Stomach (tissue), 9 donors: ENCODE data around the gene FOXN4. TPM values are rescaled to one million over a fixed set of nuclear protein-coding genes. Genes with fewer than 3 reads are reported as not detected.
"Not testable (repeated sequence)": the region's sequence is repeated elsewhere in the genome, so short reads cannot be mapped to it uniquely, and the experiment has no call there.

Experiments used
- DNase-seq, 2 donors: peaks; one replicate each; pipeline versions ENCODE4 v3.0.0 to v3.0.0-alpha.2; 2013 to 2019
- H3K27ac ChIP-seq, 5 donors: fragments of 200-600 bp in 4 of 5; sonication (generic) in 4 of 5; one replicate each; pipeline ENCODE4 v1.5.1; 2013 to 2019; ENCODE audit warnings: mild to moderate bottlenecking in 1 of 5, moderate library complexity in 1 of 5
- H3K27me3 ChIP-seq, 3 donors: fragments of 200-600 bp; sonication (generic); one replicate each; pipeline ENCODE4 v1.5.1; 2017 to 2019; ENCODE audit warnings: mixed run types in 1 of 3
- H3K36me3 ChIP-seq, 4 donors: fragments of 200-600 bp; sonication (generic); 1 replicate in 3 of 4; 2 replicates in 1 of 4; pipeline ENCODE4 v1.5.1; 2016 to 2019
- H3K4me1 ChIP-seq, 4 donors: fragments of 200-600 bp; sonication (generic); one replicate each; pipeline ENCODE4 v1.5.1; 2016 to 2019
- H3K4me3 ChIP-seq, 4 donors: fragments of 200-600 bp; sonication (generic) in 3 of 4; one replicate each; pipeline ENCODE4 v1.5.1; 2016 to 2019; ENCODE audit warnings: mild to moderate bottlenecking in 1 of 4
- H3K9me3 ChIP-seq, 4 donors: fragments of 200-600 bp; sonication (generic); one replicate each; pipeline ENCODE4 v1.5.1; 2016 to 2019
- CTCF ChIP-seq, 7 experiments: fragments of 450-650 bp in 4 of 7; fragments of 200-600 bp in 3 of 7; sonication (generic) in 3 of 7; IDR thresholded peaks; one replicate each; pipeline ENCODE4 v1.5.1; 2016 to 2019; ENCODE audit warnings: antibody characterized with exemption in 7 of 7, control low read depth in 2 of 7, mild to moderate bottlenecking in 1 of 7
- EP300 ChIP-seq: sonication (generic); formaldehyde crosslinking; IDR thresholded peaks from one replicate; pipeline ENCODE4 v1.6.1; 2017; ENCODE audit warnings: antibody characterized with exemption
- POLR2A ChIP-seq, 4 donors: fragments of 450-650 bp; IDR thresholded peaks; one replicate each; pipeline ENCODE4 v1.6.1; 2016; ENCODE audit warnings: antibody characterized with exemption in 4 of 4, control low read depth in 2 of 4, mild to moderate bottlenecking in 1 of 4, moderate library complexity in 1 of 4
- POLR2AphosphoS5 ChIP-seq, 3 donors: sonication (generic); formaldehyde crosslinking; IDR thresholded peaks; one replicate each; pipeline ENCODE4 v1.6.1; 2016; ENCODE audit warnings: antibody characterized with exemption in 3 of 3
- WGBS, 5 donors: extraction: QIAGEN DNeasy Blood & Tissue Kit in 3 of 5; methylation state at CpG; one replicate each; pipeline versions ENCODE4 v1.1.5 to v1.1.7; 2013 to 2018; 5-methylcytosine and 5-hydroxymethylcytosine counted together
- intact Hi-C: fragments of 100-400 bp; cut with DNase I; formaldehyde crosslinking; loops from one replicate; pipeline ENCODE4 v1.15.1; 2023; ENCODE audit warnings: low total_unique reads
- polyA plus RNA-seq, 3 donors: library from polyadenylated mRNA; stranded (reverse); fragments of 200-250 nt; gene quantifications; one replicate each; pipeline ENCODE4 v1.2.3, GENCODE V29; 2013
- total RNA-seq, 5 donors: library from RNA; depleted of rRNA; stranded (reverse); fragments of >200 nt; gene quantifications; one replicate each; pipeline versions ENCODE4 v1.1.0 to v1.2.3, GENCODE V29; 2014 to 2016
- donor health status: healthy with polysubstance abuse.
- donor health status: Bipolar disorder and iron deficiency.
- donor health status: healthy.

The FOXN4 gene
- total and polyA plus RNA-seq, 8 donors, result not detected

GRCh38 chr12:109330282-109331230 lies 21.5 kb upstream of the FOXN4 start:
- H3K27me3 ChIP-seq, result peaks cover 0 to 17% (median 0%) of the 10 kb centered on the region in 3 donors
- H3K9me3 ChIP-seq, result no peaks in the 10 kb centered on the region
- H3K4me1 ChIP-seq, result peaks cover 0 to 7% (median 0%) of the 10 kb centered on the region in 4 donors
- WGBS, 5 donors, result 86 to 89% (median 87%) methylated on average over 16 of the region's 16 CpGs
- intact Hi-C loops, result no loop called here
- no peak overlapping the region for H3K4me3 ChIP-seq
- H3K27ac ChIP-seq, result no peak overlapping the region
- no peak for TF ChIP-seq POLR2A (IDR thresholded peaks at IDR 0.05)
- TF ChIP-seq EP300, result no peak
- TF ChIP-seq CTCF (IDR thresholded peaks at IDR 0.05), result no peak
- no peak for TF ChIP-seq POLR2AphosphoS5 (IDR thresholded peaks at IDR 0.05)
- no peaks in the 10 kb centered on the region for H3K36me3 ChIP-seq
- no peak for DNase-seq

GRCh38 chr12:109329686-109330085 lies 20.6 kb upstream of the FOXN4 start:
- whole genome bisulfite sequencing, 5 donors, result 48 to 56% (median 50%) methylated on average over 7 of the region's 7 CpGs
- H3K36me3 ChIP-seq, result no peaks in the 10 kb centered on the region
- no peaks in the 10 kb centered on the region for H3K9me3 ChIP-seq
- H3K4me3 ChIP-seq, result no peak overlapping the region
- peaks cover 0 to 7% (median 0%) of the 10 kb centered on the region in 4 donors for H3K4me1 ChIP-seq
- no peak overlapping the region for H3K27ac ChIP-seq
- DNase-seq, result no peak
- intact Hi-C loops, result no loop called here
- H3K27me3 ChIP-seq, result peaks cover 0 to 13% (median 0%) of the 10 kb centered on the region in 3 donors
- no peak for TF ChIP-seq POLR2A (IDR thresholded peaks at IDR 0.05)
- TF ChIP-seq CTCF (IDR thresholded peaks at IDR 0.05), result no peak
- no peak for TF ChIP-seq POLR2AphosphoS5 (IDR thresholded peaks at IDR 0.05)
- TF ChIP-seq EP300, result no peak

- peaks cover 0 to 7% (median 0%) of the 10 kb centered on the region in 4 donors for H3K4me1 ChIP-seq
These were observed 19.9 kb upstream of the FOXN4 start for GRCh38 chr12:109329003-109329402.

GRCh38 chr12:109321294-109321693 lies 12.2 kb upstream of the FOXN4 start:
- H3K9me3 ChIP-seq, H3K27ac ChIP-seq, H3K36me3 ChIP-seq, H3K4me1 ChIP-seq, DNase-seq, H3K4me3 ChIP-seq, intact Hi-C loops: not testable (repeated sequence)
- 77 to 89% (median 84%) methylated on average over 8 of the region's 8 CpGs for WGBS, 5 donors
- H3K27me3 ChIP-seq, result peaks cover 0 to 52% (median 0%) of the 10 kb centered on the region in 3 donors

More at GRCh38 chr12:109329003-109329402, 19.9 kb upstream of the FOXN4 start:
- no peaks in the 10 kb centered on the region for H3K36me3 ChIP-seq
- no peaks in the 10 kb centered on the region for H3K9me3 ChIP-seq
- intact Hi-C loops, result no loop called here
- no peak overlapping the region for H3K4me3 ChIP-seq
- peaks cover 0 to 13% (median 0%) of the 10 kb centered on the region in 3 donors for H3K27me3 ChIP-seq
- H3K27ac ChIP-seq, result no peak overlapping the region
- WGBS, 5 donors, result 82 to 93% (median 89%) methylated on average over 3 of the region's 3 CpGs
- TF ChIP-seq POLR2AphosphoS5 (IDR thresholded peaks at IDR 0.05) (no peak), CTCF (IDR thresholded peaks at IDR 0.05) (no peak), EP300 (no peak), POLR2A (IDR thresholded peaks at IDR 0.05) (no peak)
- DNase-seq, result no peak
